ENCODE data around the gene FUT8.

Gene FUT8

DNA sequence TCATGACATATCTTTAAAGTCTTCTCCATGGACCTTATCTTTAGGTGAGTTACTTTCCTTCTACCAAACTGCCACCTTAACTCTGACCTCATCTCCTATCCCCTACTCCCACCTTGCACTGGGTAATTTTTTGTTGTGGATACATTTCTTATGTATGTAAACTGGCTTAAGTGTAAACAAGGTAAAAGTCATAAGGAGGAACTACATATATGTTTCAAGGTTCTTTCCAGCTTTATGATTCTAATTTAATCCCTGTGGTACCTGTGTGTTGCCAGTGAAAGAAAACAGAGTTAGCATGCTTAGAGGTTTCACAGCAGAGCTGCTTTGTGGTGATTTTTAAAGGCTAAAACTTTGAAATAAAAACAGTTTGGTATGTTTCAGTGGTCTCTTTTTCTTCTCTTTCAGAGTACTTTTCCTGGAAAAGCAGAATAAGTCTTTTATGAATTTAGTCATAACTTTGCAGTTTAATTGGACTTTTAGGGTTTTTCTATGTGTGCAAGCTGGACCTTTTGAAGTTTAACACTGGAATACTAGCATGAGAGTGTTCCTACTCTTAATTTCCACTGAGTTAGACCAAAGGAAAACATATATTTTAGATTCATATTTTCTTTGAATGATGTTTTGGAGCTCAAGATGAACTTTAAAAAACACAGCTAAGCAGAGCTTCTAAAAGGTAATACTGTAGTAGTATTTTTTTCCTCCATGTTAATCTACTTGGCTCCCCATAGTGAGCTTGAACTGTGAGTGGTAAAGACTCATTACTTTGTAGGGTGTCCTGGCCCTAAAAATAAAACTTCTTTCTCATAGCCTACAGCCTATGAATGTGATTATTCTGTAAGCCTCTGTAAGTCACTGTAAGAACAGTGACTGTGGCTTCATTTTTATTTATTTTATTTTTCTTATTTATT is 105.4 kb downstream of the FUT8 start:
- Histone ChIP-seq H3K4me1 (ENCODE audit: control insufficient read depth, insufficient read depth, low read length) (peaks cover 6% of the 10 kb centered on the region; the same call in 1 of the 2 replicates), H3K4me3 (ENCODE audit: low read depth, low read length) (no peak overlapping the region), H3K27me3 (ENCODE audit: control insufficient read depth, insufficient read depth, low read length) (no peaks in the 10 kb centered on the region; the same call in 1 of the 2 replicates), H3K9me3 (ENCODE audit: control insufficient read depth, insufficient read depth, low read depth, low read length) (peaks cover 3% of the 10 kb centered on the region; the same call in 1 of the 2 replicates), H3K9ac (ENCODE audit: low read length) (no peak overlapping the region), H3K36me3 (ENCODE audit: control insufficient read depth, insufficient read depth, low read length) (no peaks in the 10 kb centered on the region), H3K27ac (ENCODE audit: low read depth, low read length) (no peak overlapping the region)

- no peak overlapping the region for H3K9ac ChIP-seq (ENCODE audit: low read length)
- H3K27me3 ChIP-seq (ENCODE audit: control insufficient read depth, insufficient read depth, low read length), result no peaks in the 10 kb centered on the region
- H3K9me3 ChIP-seq (ENCODE audit: control insufficient read depth, insufficient read depth, low read depth, low read length), result peaks cover 23% of the 10 kb centered on the region
Observed at GRCh38 chr14:65528069-65528468, 115.5 kb downstream of the FUT8 start.

DNA sequence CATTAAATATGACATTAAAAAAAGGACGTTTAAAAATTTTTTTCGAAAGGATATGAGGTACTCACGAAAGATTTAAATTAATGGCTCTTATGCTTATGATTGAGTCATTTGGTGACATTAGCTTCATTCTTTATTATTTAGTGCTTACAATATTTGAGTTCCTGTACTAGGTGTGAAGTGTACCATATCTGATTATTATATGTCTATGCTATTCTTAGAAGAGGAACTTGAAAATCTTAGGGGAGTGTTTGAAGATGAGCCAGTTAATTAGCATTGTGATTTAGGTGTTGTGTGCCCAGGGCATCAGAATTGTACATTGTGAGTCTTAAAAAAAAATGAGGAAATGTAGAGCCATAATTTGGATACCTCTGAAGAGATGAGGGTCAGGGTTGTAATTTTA is 118.6 kb downstream of the FUT8 start:
- no peaks in the 10 kb centered on the region for H3K4me1 ChIP-seq (ENCODE audit: control insufficient read depth, insufficient read depth, low read length)
- H3K27me3 ChIP-seq (ENCODE audit: control insufficient read depth, insufficient read depth, low read length), result no peaks in the 10 kb centered on the region
- no peaks in the 10 kb centered on the region for H3K36me3 ChIP-seq (ENCODE audit: control insufficient read depth, insufficient read depth, low read length)
- H3K9ac ChIP-seq (ENCODE audit: low read length), result no peak overlapping the region
- peaks cover 30% of the 10 kb centered on the region for H3K9me3 ChIP-seq (ENCODE audit: control insufficient read depth, insufficient read depth, low read depth, low read length)
- no peak overlapping the region for H3K4me3 ChIP-seq (ENCODE audit: low read depth, low read length)
- H3K27ac ChIP-seq (ENCODE audit: low read depth, low read length), result no peak overlapping the region

More at GRCh38 chr14:65528069-65528468, 115.5 kb downstream of the FUT8 start:
- Histone ChIP-seq H3K36me3 (ENCODE audit: control insufficient read depth, insufficient read depth, low read length) (no peaks in the 10 kb centered on the region), H3K4me3 (ENCODE audit: low read depth, low read length) (no peak overlapping the region), H3K4me1 (ENCODE audit: control insufficient read depth, insufficient read depth, low read length) (no peaks in the 10 kb centered on the region), H3K27ac (ENCODE audit: low read depth, low read length) (no peak overlapping the region)

DNA sequence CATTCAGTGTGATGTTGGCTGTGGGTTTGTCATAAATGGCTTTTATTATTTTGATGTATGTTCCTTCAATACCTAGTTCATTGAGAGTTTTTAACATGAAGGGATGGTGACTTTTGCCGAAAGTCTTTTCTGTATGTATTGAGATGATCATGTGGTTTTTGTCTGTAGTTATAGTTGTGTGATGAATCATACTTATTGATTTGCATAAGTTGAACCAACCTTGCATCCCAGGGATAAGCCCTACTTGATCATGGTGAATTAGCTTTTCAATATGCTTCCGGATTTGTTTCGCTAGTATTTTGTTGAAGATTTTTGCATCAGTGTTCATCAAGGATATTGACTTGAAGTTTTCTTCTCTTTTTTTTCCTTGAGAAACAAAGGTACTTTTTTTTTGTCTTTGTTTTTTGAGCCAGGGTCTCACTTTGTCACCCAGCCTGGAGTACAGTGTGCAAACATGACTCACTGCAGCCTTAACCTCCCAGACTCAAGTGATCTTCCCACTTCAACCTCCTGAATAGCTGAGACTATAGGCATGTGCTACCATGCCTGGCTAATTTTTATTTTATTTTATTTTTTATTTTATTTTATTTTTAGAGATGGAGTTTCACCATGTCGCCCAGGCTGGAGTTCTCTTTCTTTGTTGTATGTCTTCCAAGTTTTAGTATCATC is 121.3 kb downstream of the FUT8 start:
- no peak overlapping the region for H3K27ac ChIP-seq (ENCODE audit: low read depth, low read length)
- peaks cover 19% of the 10 kb centered on the region for H3K9me3 ChIP-seq (ENCODE audit: control insufficient read depth, insufficient read depth, low read depth, low read length)
- no peaks in the 10 kb centered on the region for H3K27me3 ChIP-seq (ENCODE audit: control insufficient read depth, insufficient read depth, low read length)
- H3K9ac ChIP-seq (ENCODE audit: low read length), result no peak overlapping the region
- H3K4me3 ChIP-seq (ENCODE audit: low read depth, low read length), result no peak overlapping the region
- no peaks in the 10 kb centered on the region for H3K4me1 ChIP-seq (ENCODE audit: control insufficient read depth, insufficient read depth, low read length)
- H3K36me3 ChIP-seq (ENCODE audit: control insufficient read depth, insufficient read depth, low read length), result no peaks in the 10 kb centered on the region

DNA sequence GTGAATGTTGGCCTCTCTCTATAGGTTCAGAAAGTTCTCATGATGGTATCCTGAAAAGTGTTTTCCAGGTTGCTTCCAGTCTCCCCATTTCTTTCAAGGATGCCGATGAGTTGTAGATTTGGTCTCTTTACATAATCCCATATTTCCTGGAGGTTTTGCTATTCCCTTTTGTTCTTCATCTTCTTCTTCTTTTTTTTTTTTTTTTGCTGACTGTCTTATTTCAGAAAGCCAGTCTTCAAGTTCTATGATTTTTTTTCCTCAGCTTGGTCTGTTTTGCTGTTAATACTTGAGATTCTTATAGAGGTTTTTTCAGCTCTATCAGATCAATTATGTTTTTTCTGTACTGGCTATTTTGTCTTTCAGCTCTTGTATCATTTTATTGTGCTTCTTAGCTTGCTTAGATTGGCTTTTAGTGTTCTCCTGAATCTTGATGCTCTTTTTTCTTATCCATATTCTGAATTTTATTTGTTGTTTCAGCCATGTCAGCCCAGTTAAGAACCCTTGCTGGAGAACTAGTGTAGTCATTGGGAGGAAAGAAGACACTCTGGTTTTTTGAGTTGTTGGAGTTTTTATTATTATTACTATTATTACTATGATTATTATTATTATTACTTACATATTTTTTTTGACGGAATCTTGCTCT is 124.4 kb downstream of the FUT8 start:
- Histone ChIP-seq H3K9ac (ENCODE audit: low read length) (no peak overlapping the region), H3K4me3 (ENCODE audit: low read depth, low read length) (no peak overlapping the region), H3K9me3 (ENCODE audit: control insufficient read depth, insufficient read depth, low read depth, low read length) (peaks cover 9% of the 10 kb centered on the region; the same call in 1 of the 2 replicates), H3K27me3 (ENCODE audit: control insufficient read depth, insufficient read depth, low read length) (no peaks in the 10 kb centered on the region), H3K36me3 (ENCODE audit: control insufficient read depth, insufficient read depth, low read length) (no peaks in the 10 kb centered on the region), H3K4me1 (ENCODE audit: control insufficient read depth, insufficient read depth, low read length) (no peaks in the 10 kb centered on the region; the same call in 1 of the 2 replicates), H3K27ac (ENCODE audit: low read depth, low read length) (no peak overlapping the region)

GRCh38 chr14:65548878-65549277 is 136.3 kb downstream of the FUT8 start:
- Histone ChIP-seq H3K27ac (ENCODE audit: low read depth, low read length) (no peak overlapping the region), H3K4me1 (ENCODE audit: control insufficient read depth, insufficient read depth, low read length) (no peaks in the 10 kb centered on the region), H3K9ac (ENCODE audit: low read length) (no peak overlapping the region), H3K36me3 (ENCODE audit: control insufficient read depth, insufficient read depth, low read length) (no peaks in the 10 kb centered on the region), H3K9me3 (ENCODE audit: control insufficient read depth, insufficient read depth, low read depth, low read length) (no peaks in the 10 kb centered on the region), H3K27me3 (ENCODE audit: control insufficient read depth, insufficient read depth, low read length) (no peaks in the 10 kb centered on the region), H3K4me3 (ENCODE audit: low read depth, low read length) (no peak overlapping the region)

DNA sequence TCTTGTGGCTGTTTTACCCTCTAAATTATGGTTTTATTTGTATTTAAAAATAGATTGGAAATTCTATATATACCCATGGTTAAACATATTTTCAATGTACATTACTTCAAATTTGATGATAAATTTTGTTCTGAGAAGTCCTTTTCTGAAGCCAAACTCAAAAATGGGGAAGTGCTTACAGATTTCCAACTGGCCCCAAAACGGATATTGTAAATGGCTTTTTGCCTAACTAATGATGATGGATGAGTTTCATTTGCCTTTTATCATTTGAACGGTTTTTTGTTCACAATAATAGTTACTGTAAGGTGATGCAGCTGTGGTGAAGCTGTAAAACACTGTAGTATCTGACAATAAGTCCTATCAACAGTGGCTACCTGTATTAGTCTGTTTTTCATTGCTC is 136.9 kb downstream of the FUT8 start:
- Histone ChIP-seq H3K9ac (ENCODE audit: low read length) (no peak overlapping the region), H3K9me3 (ENCODE audit: control insufficient read depth, insufficient read depth, low read depth, low read length) (no peaks in the 10 kb centered on the region), H3K4me3 (ENCODE audit: low read depth, low read length) (no peak overlapping the region), H3K4me1 (ENCODE audit: control insufficient read depth, insufficient read depth, low read length) (no peaks in the 10 kb centered on the region), H3K27ac (ENCODE audit: low read depth, low read length) (no peak overlapping the region), H3K27me3 (ENCODE audit: control insufficient read depth, insufficient read depth, low read length) (no peaks in the 10 kb centered on the region), H3K36me3 (ENCODE audit: control insufficient read depth, insufficient read depth, low read length) (no peaks in the 10 kb centered on the region)

- Histone ChIP-seq H3K9me3 (ENCODE audit: control insufficient read depth, insufficient read depth, low read depth, low read length) (no peaks in the 10 kb centered on the region), H3K27ac (ENCODE audit: low read depth, low read length) (no peak overlapping the region), H3K36me3 (ENCODE audit: control insufficient read depth, insufficient read depth, low read length) (no peaks in the 10 kb centered on the region), H3K4me1 (ENCODE audit: control insufficient read depth, insufficient read depth, low read length) (0 out of 2 replicates have a peak, but pooled peaks cover 7% of the 10 kb centered on the region), H3K27me3 (ENCODE audit: control insufficient read depth, insufficient read depth, low read length) (no peaks in the 10 kb centered on the region), H3K4me3 (ENCODE audit: low read depth, low read length) (no peak overlapping the region), H3K9ac (ENCODE audit: low read length) (no peak overlapping the region)
Observed at GRCh38 chr14:65550779-65551643, 138.5 kb downstream of the FUT8 start.

DNA sequence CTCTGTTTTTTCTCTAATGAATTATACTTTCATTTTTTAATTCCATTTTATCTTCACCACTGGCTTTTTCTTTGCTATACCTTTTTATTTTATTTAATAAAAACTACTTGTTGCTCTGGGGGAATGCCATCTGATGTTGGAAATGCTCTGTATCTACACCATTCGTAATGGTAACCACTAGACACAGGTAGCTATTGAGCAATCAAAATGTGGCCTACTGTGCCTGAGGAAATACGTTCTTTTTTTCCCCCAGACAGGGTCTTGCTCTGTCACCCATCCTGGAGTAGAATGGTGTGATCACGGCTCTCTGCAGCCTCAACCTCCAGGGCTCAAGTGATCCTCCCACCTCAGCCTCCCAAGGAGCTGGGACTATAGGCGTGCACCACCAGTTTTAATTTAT is 140.2 kb downstream of the FUT8 start:
- Histone ChIP-seq H3K9me3 (ENCODE audit: control insufficient read depth, insufficient read depth, low read depth, low read length) (no peaks in the 10 kb centered on the region), H3K4me3 (ENCODE audit: low read depth, low read length) (no peak overlapping the region), H3K4me1 (ENCODE audit: control insufficient read depth, insufficient read depth, low read length) (0 out of 2 replicates have a peak, but pooled peaks cover 11% of the 10 kb centered on the region), H3K27ac (ENCODE audit: low read depth, low read length) (no peak overlapping the region), H3K9ac (ENCODE audit: low read length) (no peak overlapping the region), H3K36me3 (ENCODE audit: control insufficient read depth, insufficient read depth, low read length) (no peaks in the 10 kb centered on the region), H3K27me3 (ENCODE audit: control insufficient read depth, insufficient read depth, low read length) (no peaks in the 10 kb centered on the region)

DNA sequence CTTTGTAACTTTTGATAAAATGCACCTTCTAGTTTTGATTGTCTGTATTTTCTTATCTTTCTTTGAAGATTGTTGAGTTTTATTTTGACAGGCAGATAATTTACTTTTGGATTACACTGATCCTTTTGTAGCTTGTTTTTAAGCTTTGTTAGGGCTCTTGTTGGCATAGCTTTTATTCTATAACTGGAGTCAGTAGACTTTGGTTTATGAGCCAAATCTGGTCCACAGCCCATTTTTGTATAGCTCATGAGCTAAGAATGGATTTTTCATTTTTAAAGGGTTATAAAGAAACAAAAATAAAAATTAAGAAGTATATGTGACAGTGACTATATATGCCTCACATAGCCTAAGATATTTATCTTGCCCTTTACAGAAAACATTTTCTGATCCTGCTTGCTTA is 142.3 kb downstream of the FUT8 start:
- Histone ChIP-seq H3K9ac (ENCODE audit: low read length) (no peak overlapping the region), H3K4me1 (ENCODE audit: control insufficient read depth, insufficient read depth, low read length) (peaks cover 16% of the 10 kb centered on the region; the same call in 1 of the 2 replicates), H3K36me3 (ENCODE audit: control insufficient read depth, insufficient read depth, low read length) (no peaks in the 10 kb centered on the region), H3K27me3 (ENCODE audit: control insufficient read depth, insufficient read depth, low read length) (no peaks in the 10 kb centered on the region), H3K9me3 (ENCODE audit: control insufficient read depth, insufficient read depth, low read depth, low read length) (no peaks in the 10 kb centered on the region), H3K27ac (ENCODE audit: low read depth, low read length) (no peak overlapping the region), H3K4me3 (ENCODE audit: low read depth, low read length) (no peak overlapping the region)

Measured in HUES6 (cell line).